ENCODE measurements around the gene C3orf80.

DNA sequence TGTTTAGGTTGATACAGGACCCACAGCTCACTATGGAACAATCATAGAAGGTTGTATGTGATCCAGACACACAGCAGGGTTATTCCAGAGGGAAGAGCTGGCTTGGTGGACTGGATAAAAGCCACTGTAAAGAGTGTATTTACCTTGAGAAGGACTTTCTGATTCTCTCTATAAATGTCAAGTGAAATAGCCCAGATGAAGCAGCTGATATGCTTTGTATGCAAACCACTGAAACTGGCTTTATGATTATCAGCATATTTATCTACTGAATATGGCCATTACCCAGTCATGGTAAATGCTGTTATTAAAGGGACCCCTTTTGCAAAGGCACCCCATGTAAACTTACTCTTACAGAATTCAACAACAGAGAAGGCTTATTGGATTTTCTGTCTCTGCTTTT, 28.1 kb downstream of the C3orf80 start:
- TF ChIP-seq, protein P1, sequence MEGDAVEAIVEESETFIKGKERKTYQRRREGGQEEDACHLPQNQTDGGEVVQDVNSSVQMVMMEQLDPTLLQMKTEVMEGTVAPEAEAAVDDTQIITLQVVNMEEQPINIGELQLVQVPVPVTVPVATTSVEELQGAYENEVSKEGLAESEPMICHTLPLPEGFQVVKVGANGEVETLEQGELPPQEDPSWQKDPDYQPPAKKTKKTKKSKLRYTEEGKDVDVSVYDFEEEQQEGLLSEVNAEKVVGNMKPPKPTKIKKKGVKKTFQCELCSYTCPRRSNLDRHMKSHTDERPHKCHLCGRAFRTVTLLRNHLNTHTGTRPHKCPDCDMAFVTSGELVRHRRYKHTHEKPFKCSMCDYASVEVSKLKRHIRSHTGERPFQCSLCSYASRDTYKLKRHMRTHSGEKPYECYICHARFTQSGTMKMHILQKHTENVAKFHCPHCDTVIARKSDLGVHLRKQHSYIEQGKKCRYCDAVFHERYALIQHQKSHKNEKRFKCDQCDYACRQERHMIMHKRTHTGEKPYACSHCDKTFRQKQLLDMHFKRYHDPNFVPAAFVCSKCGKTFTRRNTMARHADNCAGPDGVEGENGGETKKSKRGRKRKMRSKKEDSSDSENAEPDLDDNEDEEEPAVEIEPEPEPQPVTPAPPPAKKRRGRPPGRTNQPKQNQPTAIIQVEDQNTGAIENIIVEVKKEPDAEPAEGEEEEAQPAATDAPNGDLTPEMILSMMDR (IDR thresholded peaks at IDR 0.05; ENCODE audit: poor library complexity, severe bottlenecking), result no peak
- TF ChIP-seq EP300 (conservative IDR thresholded peaks at IDR 0.05; ENCODE audit: poor library complexity, severe bottlenecking) (no peak), EZH2 (IDR thresholded peaks at IDR 0.05; ENCODE audit: borderline replicate concordance, insufficient read depth, low read length, poor library complexity, severe bottlenecking) (no peak), RAD21 (conservative IDR thresholded peaks at IDR 0.05) (no peak), TAF1 (IDR thresholded peaks at IDR 0.05; ENCODE audit: low read depth) (no peak), POLR2AphosphoS5 (IDR thresholded peaks at IDR 0.05) (no peak)
- TF ChIP-seq, protein P2, sequence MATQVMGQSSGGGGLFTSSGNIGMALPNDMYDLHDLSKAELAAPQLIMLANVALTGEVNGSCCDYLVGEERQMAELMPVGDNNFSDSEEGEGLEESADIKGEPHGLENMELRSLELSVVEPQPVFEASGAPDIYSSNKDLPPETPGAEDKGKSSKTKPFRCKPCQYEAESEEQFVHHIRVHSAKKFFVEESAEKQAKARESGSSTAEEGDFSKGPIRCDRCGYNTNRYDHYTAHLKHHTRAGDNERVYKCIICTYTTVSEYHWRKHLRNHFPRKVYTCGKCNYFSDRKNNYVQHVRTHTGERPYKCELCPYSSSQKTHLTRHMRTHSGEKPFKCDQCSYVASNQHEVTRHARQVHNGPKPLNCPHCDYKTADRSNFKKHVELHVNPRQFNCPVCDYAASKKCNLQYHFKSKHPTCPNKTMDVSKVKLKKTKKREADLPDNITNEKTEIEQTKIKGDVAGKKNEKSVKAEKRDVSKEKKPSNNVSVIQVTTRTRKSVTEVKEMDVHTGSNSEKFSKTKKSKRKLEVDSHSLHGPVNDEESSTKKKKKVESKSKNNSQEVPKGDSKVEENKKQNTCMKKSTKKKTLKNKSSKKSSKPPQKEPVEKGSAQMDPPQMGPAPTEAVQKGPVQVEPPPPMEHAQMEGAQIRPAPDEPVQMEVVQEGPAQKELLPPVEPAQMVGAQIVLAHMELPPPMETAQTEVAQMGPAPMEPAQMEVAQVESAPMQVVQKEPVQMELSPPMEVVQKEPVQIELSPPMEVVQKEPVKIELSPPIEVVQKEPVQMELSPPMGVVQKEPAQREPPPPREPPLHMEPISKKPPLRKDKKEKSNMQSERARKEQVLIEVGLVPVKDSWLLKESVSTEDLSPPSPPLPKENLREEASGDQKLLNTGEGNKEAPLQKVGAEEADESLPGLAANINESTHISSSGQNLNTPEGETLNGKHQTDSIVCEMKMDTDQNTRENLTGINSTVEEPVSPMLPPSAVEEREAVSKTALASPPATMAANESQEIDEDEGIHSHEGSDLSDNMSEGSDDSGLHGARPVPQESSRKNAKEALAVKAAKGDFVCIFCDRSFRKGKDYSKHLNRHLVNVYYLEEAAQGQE (IDR thresholded peaks at IDR 0.05; ENCODE audit: borderline replicate concordance), result no peak

Measured in neural cell (in vitro differentiated cells).